Esophagus muscularis mucosa (tissue), 4 donors: ENCODE measurements around the gene SMPD1. TPM values are rescaled to one million over a fixed set of nuclear protein-coding genes. Genes with fewer than 3 reads are reported as not detected.

Experiments used
- DNase-seq: peaks from one replicate; pipeline ENCODE4 v3.0.0-alpha.2; 2017; ENCODE audit errors: extremely low spot score
- H3K27ac ChIP-seq, 4 donors: fragments of 200-600 bp; sonication (generic); replicated peaks in 1 of 4; 1 replicate in 3 of 4; 2 replicates in 1 of 4; pipeline ENCODE4 v1.5.1; 2016 to 2019; ENCODE audit warnings: mild to moderate bottlenecking in 1 of 4
- H3K27me3 ChIP-seq, 4 donors: fragments of 200-600 bp; sonication (generic); one replicate each; pipeline versions ENCODE4 v1.5.1 to v1.6.0; 2016 to 2019
- H3K36me3 ChIP-seq, 4 donors: fragments of 200-600 bp; sonication (generic); one replicate each; pipeline ENCODE4 v1.5.1; 2016 to 2019
- H3K4me1 ChIP-seq, 4 donors: fragments of 200-600 bp; sonication (generic); one replicate each; pipeline ENCODE4 v1.5.1; 2016 to 2019
- H3K4me3 ChIP-seq, 4 donors: fragments of 200-600 bp; sonication (generic); 1 replicate in 2 of 4; 2 replicates in 2 of 4; pipeline ENCODE4 v1.5.1; 2016 to 2019; ENCODE audit warnings: mild to moderate bottlenecking in 4 of 4, moderate library complexity in 1 of 4
- H3K9me3 ChIP-seq, 4 donors: fragments of 200-600 bp; sonication (generic); 1 replicate in 3 of 4; 2 replicates in 1 of 4; pipeline ENCODE4 v1.5.1; 2016 to 2019
- CTCF ChIP-seq, 3 experiments: fragments of 200-600 bp in 2 of 3; fragments of 450-650 bp in 1 of 3; sonication (generic) in 2 of 3; IDR thresholded peaks; one replicate each; pipeline ENCODE4 v1.5.1; 2017 to 2019; ENCODE audit warnings: antibody characterized with exemption in 3 of 3, mild to moderate bottlenecking in 2 of 3, moderate library complexity in 1 of 3
- EP300 ChIP-seq: sonication (generic); formaldehyde crosslinking; IDR thresholded peaks from one replicate; pipeline ENCODE4 v1.6.1; 2017; ENCODE audit warnings: antibody characterized with exemption
- POLR2A ChIP-seq: fragments of 450-650 bp; IDR thresholded peaks from one replicate; pipeline ENCODE4 v1.6.1; 2017; ENCODE audit warnings: antibody characterized with exemption, moderate library complexity, mild to moderate bottlenecking, low read depth
- POLR2AphosphoS5 ChIP-seq, 2 donors: sonication (generic); formaldehyde crosslinking; IDR thresholded peaks; one replicate each; pipeline ENCODE4 v1.6.1; 2017; ENCODE audit warnings: antibody characterized with exemption in 2 of 2
- WGBS: methylation state at CpG from one replicate; pipeline ENCODE4 v1.1.5; 2018; 5-methylcytosine and 5-hydroxymethylcytosine counted together
- intact Hi-C: fragments of 100-400 bp; cut with DNase I; formaldehyde crosslinking; loops from one replicate; pipeline ENCODE4 v1.15.1; 2023
- total RNA-seq, 4 donors: library from RNA; depleted of rRNA; stranded (reverse); fragments of >200 nt; gene quantifications; one replicate each; pipeline versions ENCODE4 v1.1.0 to v1.2.1, GENCODE V29; 2016

Gene SMPD1
- total RNA-seq, 4 donors from 2014 or later: 28.2 to 37.9 (median 30.8) TPM

- Histone ChIP-seq H3K36me3 (no peaks in the 10 kb centered on the region), H3K4me1 (no peaks in the 10 kb centered on the region), H3K9me3 (no peaks in the 10 kb centered on the region), H3K27me3 (no peaks in the 10 kb centered on the region), H3K4me3 (no peak overlapping the region), H3K27ac (no peak overlapping the region)
- DNase-seq: no peak
- peak in 1 of 2 donors; percentile 20 for TF ChIP-seq POLR2AphosphoS5 (IDR thresholded peaks at IDR 0.05)
- no peak for TF ChIP-seq POLR2A
- TF ChIP-seq CTCF (IDR thresholded peaks at IDR 0.05): peak; percentile 44 to 64 (median 56)
- intact Hi-C loops: loop anchor here (2.0 kb wide), 1 partner anchor 66 kb away; no protein-coding TSS in a partner anchor
- WGBS: 0% methylated on average over 1 of the region's 1 CpG
These were observed 48.8 kb downstream of the SMPD1 start for GRCh38 chr11:6438979-6439571.

- no peaks in the 10 kb centered on the region for H3K36me3 ChIP-seq
- DNase-seq: no peak
- no peak within 1 kb of the TSS for H3K4me3 ChIP-seq
- H3K27me3 ChIP-seq: no peaks in the 10 kb centered on the region
- H3K4me1 ChIP-seq: no peaks in the 10 kb centered on the region
- H3K9me3 ChIP-seq: no peaks in the 10 kb centered on the region
- no peak within 1 kb of the TSS for H3K27ac ChIP-seq
- intact Hi-C loops: no loop called here
- TF ChIP-seq EP300 (no peak), POLR2A (no peak)
- 66% methylated on average over 3 of the region's 3 CpGs for WGBS
These were observed 50.7 kb downstream of the SMPD1 start, which contains the start of gene HPX for GRCh38 chr11:6440906-6441358. HPX (minus strand) TSS chr11:6440987; CDS start chr11:6440963, 24 bp downstream.

- DNase-seq: no peak
- no peak overlapping the region for H3K27ac ChIP-seq
- TF ChIP-seq CTCF (IDR thresholded peaks at IDR 0.05): no peak
- TF ChIP-seq EP300: no peak
- TF ChIP-seq POLR2AphosphoS5 (IDR thresholded peaks at IDR 0.05): no peak
- no peak for TF ChIP-seq POLR2A
- H3K36me3 ChIP-seq: no peaks in the 10 kb centered on the region
- H3K4me3 ChIP-seq: no peak overlapping the region
- intact Hi-C loops: no loop called here
- no peaks in the 10 kb centered on the region for H3K27me3 ChIP-seq
- H3K4me1 ChIP-seq: no peaks in the 10 kb centered on the region
- no peaks in the 10 kb centered on the region for H3K9me3 ChIP-seq
- WGBS: 100% methylated on average over 4 of the region's 4 CpGs
These were observed 52.2 kb downstream of the SMPD1 start for GRCh38 chr11:6442441-6442840.

GRCh38 chr11:6443269-6444003, 53.2 kb downstream of the SMPD1 start:
- Histone ChIP-seq H3K4me3 (no peak overlapping the region), H3K27ac (no peak overlapping the region), H3K9me3 (no peaks in the 10 kb centered on the region), H3K36me3 (peaks cover under 1 to 7% (median 5%) of the 10 kb centered on the region in 4 donors), H3K4me1 (no peaks in the 10 kb centered on the region), H3K27me3 (no peaks in the 10 kb centered on the region)
- DNase-seq: no peak
- TF ChIP-seq POLR2A: no peak
- TF ChIP-seq CTCF (IDR thresholded peaks at IDR 0.05): peak; percentile 79 to 89 (median 87)
- TF ChIP-seq POLR2AphosphoS5 (IDR thresholded peaks at IDR 0.05): no peak
- no peak for TF ChIP-seq EP300
- intact Hi-C loops: loop anchor here (1.0 kb wide), 1 partner anchor 64 kb away; no protein-coding TSS in a partner anchor
- WGBS: 25% methylated on average over 5 of the region's 5 CpGs

Other genes starting within 250 kb of the SMPD1 start
- not detected for gene OR52B2, start 220.1 kb upstream of the SMPD1 start, total RNA-seq
- not detected for gene OR52W1, start 191.2 kb upstream of the SMPD1 start, total RNA-seq
- not detected for gene C11orf42, start 184.9 kb upstream of the SMPD1 start, total RNA-seq
- 10 to 100 TPM; 22.6 to 39.3 (median 30.1) TPM for gene FHIP1B, start 155.8 kb upstream of the SMPD1 start, total RNA-seq
- not detected for gene CNGA4, start 151.4 kb upstream of the SMPD1 start, total RNA-seq
- not detected for gene CCKBR, start 130.6 kb upstream of the SMPD1 start, total RNA-seq
- gene CAVIN3, start 70.0 kb upstream of the SMPD1 start, total RNA-seq: 100 to 1,000 TPM; 172 to 298 (median 264) TPM
- gene APBB1, start 28.6 kb downstream of the SMPD1 start, total RNA-seq: 100 to 1,000 TPM in 2 of 4 donors, 10 to 100 TPM in 2; 63.1 to 166 (median 109) TPM
- 1 to 10 TPM in 1 of 4 donors, under 1 TPM in 3; 0.50 to 1.2 (median 0.69) TPM for gene HPX, start 50.5 kb downstream of the SMPD1 start, total RNA-seq
- gene TRIM3, start 83.5 kb downstream of the SMPD1 start, total RNA-seq: 10 to 100 TPM; 26.6 to 47.6 (median 35.3) TPM
- gene ARFIP2, start 90.9 kb downstream of the SMPD1 start, total RNA-seq: 10 to 100 TPM; 43.9 to 51.2 (median 48.6) TPM
- gene TIMM10B, start 91.0 kb downstream of the SMPD1 start, total RNA-seq: 10 to 100 TPM; 41.1 to 45.1 (median 42.7) TPM
- gene DNHD1, start 106.8 kb downstream of the SMPD1 start, total RNA-seq: 10 to 100 TPM in 1 of 4 donors, 1 to 10 TPM in 3; 6.1 to 14.5 (median 7.0) TPM
- gene RRP8, start 213.1 kb downstream of the SMPD1 start, total RNA-seq: 10 to 100 TPM; 12.4 to 34.0 (median 27.0) TPM
- 100 to 1,000 TPM; 481 to 652 (median 606) TPM for gene ILK, start 213.3 kb downstream of the SMPD1 start, total RNA-seq
- 10 to 100 TPM; 24.2 to 51.1 (median 43.4) TPM for gene TAF10, start 221.7 kb downstream of the SMPD1 start, total RNA-seq
- gene TPP1, start 228.9 kb downstream of the SMPD1 start, total RNA-seq: 10 to 100 TPM; 44.4 to 71.5 (median 54.9) TPM